Measurements from ENCODE around the gene TUBA3E.
"Not testable (repeated sequence)": the region's sequence is repeated elsewhere in the genome, so short reads cannot be mapped to it uniquely, and the experiment has no call there.

Gene TUBA3E

GRCh38 chr2:130142396-130143265, 55.6 kb downstream of the TUBA3E start:
- DNase-seq: not testable (repeated sequence)

Data from hippocampal formation (tissue), 2 donors.